Activated CD4-positive, alpha-beta T cell treated with anti-CD3 and anti-CD28 coated beads, Interleukin-2, amount 50 U/mL, for 1 hour (primary cell): ENCODE data around the gene UBAC2.

Experiments
- DNase-seq: peaks from one replicate; pipeline ENCODE4 v3.0.0-alpha.2; 2020

The UBAC2 gene, protein sequence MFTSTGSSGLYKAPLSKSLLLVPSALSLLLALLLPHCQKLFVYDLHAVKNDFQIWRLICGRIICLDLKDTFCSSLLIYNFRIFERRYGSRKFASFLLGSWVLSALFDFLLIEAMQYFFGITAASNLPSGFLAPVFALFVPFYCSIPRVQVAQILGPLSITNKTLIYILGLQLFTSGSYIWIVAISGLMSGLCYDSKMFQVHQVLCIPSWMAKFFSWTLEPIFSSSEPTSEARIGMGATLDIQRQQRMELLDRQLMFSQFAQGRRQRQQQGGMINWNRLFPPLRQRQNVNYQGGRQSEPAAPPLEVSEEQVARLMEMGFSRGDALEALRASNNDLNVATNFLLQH

GRCh38 chr13:99200432-99201167 is at the start of gene UBAC2:
TSS of gene UBAC2 (plus strand) at chr13:99200854. CDS start at chr13:99200909, 55 bp downstream.
- peak; percentile 95 for DNase-seq

- no peak for DNase-seq
Observed at GRCh38 chr13:99151516-99151915, 49.1 kb upstream of the UBAC2 start.

GRCh38 chr13:99153219-99153618 is 47.4 kb upstream of the UBAC2 start:
- DNase-seq: no peak

- no peak for DNase-seq
Observed at GRCh38 chr13:99154064-99154463, 46.6 kb upstream of the UBAC2 start.

DNA sequence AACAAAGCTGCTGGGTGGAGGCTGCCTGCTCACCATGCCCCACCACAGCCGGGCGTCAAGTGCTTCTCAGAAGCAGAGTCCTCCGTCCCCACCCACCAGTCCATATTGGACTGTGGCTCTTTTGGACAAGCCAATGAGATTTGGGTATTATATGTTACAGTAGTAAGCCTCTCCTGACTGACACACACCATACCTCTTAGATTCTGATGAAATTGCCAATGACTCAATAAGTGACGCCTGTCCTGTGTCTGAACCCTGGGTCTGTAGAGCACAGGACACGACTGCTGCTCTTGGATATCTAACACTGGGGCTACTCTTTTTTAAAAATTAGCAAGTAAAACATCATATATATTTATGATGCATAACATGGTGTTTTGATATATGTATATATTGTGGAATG is 44.8 kb upstream of the UBAC2 start:
- DNase-seq: no peak

DNA sequence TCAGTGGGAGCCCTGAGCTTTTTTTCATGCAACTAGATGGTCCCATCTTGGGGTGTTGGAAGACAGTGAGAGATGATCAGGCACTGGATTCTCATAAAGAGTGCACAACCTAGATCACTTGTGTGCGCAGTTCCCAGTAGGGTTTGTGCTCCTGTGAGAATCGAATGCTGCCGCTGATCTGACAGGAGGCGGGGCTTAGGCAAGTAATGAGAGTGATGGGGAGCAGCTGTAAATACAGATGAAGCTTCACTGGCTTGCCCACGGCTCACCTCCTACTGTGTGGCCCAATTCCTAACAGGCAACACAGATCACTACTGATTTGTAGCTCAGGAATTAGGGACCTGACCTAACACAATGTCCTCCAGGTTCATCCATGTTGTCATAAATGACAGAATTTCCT is 43.6 kb upstream of the UBAC2 start:
- DNase-seq: no peak

DNA sequence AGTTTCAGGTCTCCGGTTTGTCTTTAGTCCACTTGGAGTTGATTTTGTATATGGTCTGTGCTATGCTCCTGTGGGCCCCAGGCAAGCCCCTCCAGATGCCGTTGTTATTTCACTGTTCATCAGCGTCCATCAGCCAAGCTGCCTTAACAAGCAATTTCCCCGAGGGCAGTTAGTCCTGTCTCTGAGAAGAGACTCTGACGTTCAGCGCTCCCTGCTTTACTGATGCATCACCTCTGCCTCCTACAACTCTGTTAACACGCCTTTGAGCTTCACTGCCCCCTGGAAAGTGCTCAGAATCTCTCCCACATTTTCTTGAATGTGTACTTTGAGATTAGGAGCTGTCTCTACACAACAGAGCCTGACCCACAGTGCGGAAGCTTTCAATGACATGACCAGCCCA is 41.8 kb upstream of the UBAC2 start:
- DNase-seq: no peak

DNA sequence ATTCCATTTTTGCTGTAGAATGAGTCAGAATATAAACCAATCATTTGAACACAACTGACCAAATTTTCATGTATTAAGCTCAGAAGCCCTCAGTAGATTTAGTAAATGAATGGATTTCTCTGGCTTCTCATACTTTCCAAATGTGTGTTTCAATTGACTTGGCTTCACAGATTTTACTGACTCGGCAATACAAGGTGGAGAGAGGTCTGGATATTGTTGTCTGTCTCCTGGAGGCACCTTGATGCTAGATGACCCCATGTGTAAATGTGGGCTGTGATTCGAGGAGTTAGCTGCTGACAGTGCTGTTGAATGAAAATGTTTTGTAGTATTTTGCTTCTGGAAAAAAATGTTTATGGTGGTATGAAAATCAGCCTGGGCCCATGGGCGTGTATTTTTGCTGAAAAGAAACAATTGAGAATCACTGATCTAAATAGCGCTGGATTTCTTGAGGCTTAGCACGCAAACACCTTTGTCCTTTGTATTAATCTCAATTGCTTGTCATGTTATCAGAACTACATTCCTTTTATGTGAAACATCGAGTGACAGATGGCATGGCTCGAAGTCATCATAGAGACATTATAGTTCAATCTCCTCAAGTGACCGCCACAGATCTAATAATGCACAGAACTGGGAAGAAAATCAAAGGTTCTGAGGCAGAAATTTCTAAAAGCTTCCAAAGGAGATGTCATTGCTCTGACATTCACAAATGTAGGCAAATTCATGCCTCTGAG is 41.2 kb upstream of the UBAC2 start:
- no peak for DNase-seq

- DNase-seq: no peak
Observed at GRCh38 chr13:99160415-99160814, 40.2 kb upstream of the UBAC2 start.

DNA sequence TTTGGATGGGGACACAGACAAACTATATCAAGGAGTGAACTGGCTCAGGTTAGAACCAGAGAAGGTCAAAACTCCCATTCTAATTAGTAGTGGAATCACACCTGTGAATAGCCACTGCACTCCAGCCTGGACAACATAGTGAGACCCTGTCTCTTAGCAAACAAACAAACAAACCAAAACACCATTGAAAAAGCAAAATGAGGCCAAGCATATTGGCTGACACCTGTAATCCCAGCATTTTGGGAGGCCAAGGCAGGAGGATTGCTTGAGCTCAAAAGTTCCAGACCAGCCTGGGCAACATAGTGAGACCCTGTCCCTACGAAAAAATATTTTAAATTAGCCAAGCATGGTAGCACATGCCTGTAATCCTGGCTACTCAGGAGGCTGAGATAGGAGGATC is 39.1 kb upstream of the UBAC2 start:
- DNase-seq: no peak

- no peak for DNase-seq
Observed at GRCh38 chr13:99162567-99163361, 37.9 kb upstream of the UBAC2 start.

DNA sequence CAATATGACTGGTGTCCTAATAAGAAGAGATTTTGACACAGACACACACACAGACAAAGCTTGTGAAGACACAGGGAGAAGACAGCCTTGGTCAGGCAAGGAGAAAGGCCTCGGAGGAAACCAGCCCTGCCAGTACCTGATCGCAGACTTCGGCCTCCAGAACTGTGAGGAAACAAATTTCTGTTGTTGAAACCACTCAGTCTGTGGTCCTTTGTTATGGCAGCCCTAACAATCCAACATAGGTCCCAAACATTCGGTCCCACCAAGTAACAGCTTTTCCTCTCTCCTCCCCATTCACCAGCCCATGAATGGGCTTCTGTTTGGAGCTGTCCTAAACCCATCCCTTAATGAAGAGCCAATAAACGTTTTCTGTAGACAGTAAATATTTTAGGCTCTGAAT is 36.4 kb upstream of the UBAC2 start:
- no peak for DNase-seq

DNA sequence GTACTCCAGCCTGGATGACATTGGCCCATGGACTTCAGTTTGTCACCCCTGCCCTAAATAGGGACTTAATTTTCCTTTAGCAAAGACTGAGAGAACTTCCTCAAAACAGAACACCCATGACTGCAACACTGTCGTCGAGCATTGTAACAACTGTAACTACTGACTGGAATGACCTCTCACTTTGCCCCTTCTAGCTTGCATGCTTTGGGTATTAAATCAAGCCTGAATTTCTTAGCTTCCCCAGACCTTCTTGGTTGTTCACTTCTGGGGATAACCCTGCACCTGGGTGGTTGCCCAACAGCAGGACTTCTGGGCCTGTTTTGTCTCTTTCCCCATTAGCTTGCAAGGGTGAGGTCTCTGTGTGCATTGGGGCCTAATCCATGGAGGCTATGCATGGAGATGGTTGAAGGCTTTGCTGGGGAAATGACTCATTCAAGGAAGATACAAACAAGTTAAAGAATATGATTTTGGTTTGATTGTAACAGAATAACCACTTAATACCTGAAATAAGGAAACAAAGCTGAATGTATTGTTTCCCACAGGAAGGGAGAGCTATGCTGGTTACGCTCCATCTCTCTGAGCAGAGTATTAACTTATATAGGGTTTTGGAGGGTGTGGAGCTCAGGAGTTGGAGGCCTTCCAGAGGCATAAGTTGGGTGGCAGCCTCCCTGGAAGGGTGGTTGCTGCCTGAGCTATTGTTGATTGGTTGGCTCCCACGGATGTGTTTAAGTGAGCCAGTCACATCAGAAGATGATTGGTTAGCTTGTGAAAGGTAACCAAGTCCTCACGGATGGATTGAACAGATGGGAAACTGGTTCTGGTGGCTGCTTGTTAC is 34.7 kb upstream of the UBAC2 start:
- DNase-seq: no peak

DNA sequence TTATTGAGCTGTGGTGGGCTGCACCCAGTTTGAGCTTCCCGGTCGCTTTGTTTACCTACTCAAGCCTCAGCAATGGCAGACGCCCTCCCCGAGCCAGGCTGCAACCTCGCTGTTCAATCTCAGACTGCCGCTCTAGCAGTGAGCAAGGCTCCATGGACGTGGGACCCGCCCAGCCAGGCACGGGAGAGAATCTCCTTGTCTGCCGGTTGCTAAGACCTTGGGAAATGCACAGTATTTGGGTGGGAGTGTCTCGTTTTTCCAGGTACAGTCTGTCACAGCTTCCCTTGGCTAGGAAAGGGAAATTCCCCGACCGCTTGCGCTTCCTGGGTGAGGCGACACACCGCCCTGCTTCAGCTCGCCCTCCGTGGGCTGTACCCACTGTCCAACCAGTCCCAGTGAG is 27.7 kb upstream of the UBAC2 start:
- DNase-seq: no peak

GRCh38 chr13:99173606-99174005 is 27.0 kb upstream of the UBAC2 start:
- no peak for DNase-seq

GRCh38 chr13:99174533-99175100 is 26.0 kb upstream of the UBAC2 start:
- no peak for DNase-seq

- DNase-seq: peak; percentile 76
Observed at GRCh38 chr13:99176309-99177276, 24.1 kb upstream of the UBAC2 start.

- no peak for DNase-seq
Observed at GRCh38 chr13:99178636-99179035, 22.0 kb upstream of the UBAC2 start.

DNA sequence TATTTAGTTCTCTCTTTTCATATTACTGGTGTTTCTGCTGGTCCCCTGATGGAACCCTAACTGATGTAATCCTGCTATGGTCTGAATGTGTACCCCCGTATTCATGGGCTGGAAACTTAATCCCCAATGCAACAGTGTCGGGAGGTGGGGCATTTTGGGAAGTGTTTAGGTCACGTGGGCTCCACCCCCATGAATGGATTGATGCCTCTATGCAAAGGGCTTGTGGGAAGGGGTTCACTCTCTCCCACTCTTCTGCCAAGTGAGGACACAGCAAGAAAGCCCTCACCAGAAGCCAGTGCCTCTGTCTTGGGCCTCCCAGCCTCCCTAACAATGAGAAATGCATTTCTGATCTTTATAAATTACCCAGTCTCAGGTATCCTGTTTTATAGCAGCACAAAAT is 21.2 kb upstream of the UBAC2 start:
- DNase-seq: no peak

GRCh38 chr13:99182439-99182838 is 18.2 kb upstream of the UBAC2 start:
- DNase-seq: no peak
